ACC112 (cell line): ENCODE data around the gene GPR156.

Experiments used
- H2AFZ ChIP-seq: fragments of 200-600 bp; sonication (generic); one replicate; pipeline ENCODE4 v1.6.0; 2017; ENCODE audit warnings: antibody characterized with exemption, low read length; ENCODE audit not compliant: unreplicated experiment
- H3K27ac ChIP-seq: fragments of 200-600 bp; sonication (generic); 2 replicates; pipeline ENCODE4 v1.5.1; 2014; ENCODE audit warnings: low read depth, mild to moderate bottlenecking, antibody characterized with exemption, low read length, moderate library complexity
- H3K27me3 ChIP-seq: fragments of 200-600 bp; sonication (generic); 2 replicates; pipeline ENCODE4 v1.6.1; 2014; ENCODE audit warnings: mild to moderate bottlenecking, antibody characterized with exemption, low read length, moderate library complexity, mixed read lengths; ENCODE audit not compliant: insufficient read depth
- H3K36me3 ChIP-seq: fragments of 200-600 bp; sonication (generic); 2 replicates; pipeline ENCODE4 v1.6.1; 2016; ENCODE audit warnings: mild to moderate bottlenecking, antibody characterized with exemption, low read length, moderate library complexity, mixed read lengths; ENCODE audit not compliant: insufficient read depth
- H3K4me1 ChIP-seq: fragments of 200-600 bp; sonication (generic); one replicate; pipeline ENCODE4 v1.6.1; 2016; ENCODE audit warnings: low read length, mixed read lengths; ENCODE audit not compliant: insufficient read depth, unreplicated experiment, control insufficient read depth
- H3K4me3 ChIP-seq: fragments of 200-600 bp; sonication (generic); 2 replicates; pipeline ENCODE4 v1.5.1; 2014; ENCODE audit warnings: mild to moderate bottlenecking, low read depth, low read length
- H3K79me2 ChIP-seq: fragments of 200-600 bp; sonication (generic); one replicate; pipeline ENCODE4 v1.6.0; 2016; ENCODE audit warnings: low read length; ENCODE audit not compliant: control insufficient read depth, unreplicated experiment, insufficient read depth

Gene GPR156

GRCh38 chr3:120275618-120276017, 9.4 kb downstream of the GPR156 start:
- H3K4me1 ChIP-seq: no peaks in the 10 kb centered on the region
- H3K27ac ChIP-seq: no peak overlapping the region
- no peaks in the 10 kb centered on the region for H3K27me3 ChIP-seq
- H2AFZ ChIP-seq: no peak overlapping the region
- no peak overlapping the region for H3K4me3 ChIP-seq
- no peaks in the 10 kb centered on the region for H3K36me3 ChIP-seq
- no peaks in the 10 kb centered on the region for H3K79me2 ChIP-seq

GRCh38 chr3:120274739-120275167, 10.3 kb downstream of the GPR156 start:
- no peak overlapping the region for H3K4me3 ChIP-seq
- no peaks in the 10 kb centered on the region for H3K36me3 ChIP-seq
- no peaks in the 10 kb centered on the region for H3K79me2 ChIP-seq

GRCh38 chr3:120272286-120272685, 12.7 kb downstream of the GPR156 start:
- no peaks in the 10 kb centered on the region for H3K27me3 ChIP-seq
- H3K4me1 ChIP-seq: no peaks in the 10 kb centered on the region
- H3K4me3 ChIP-seq: no peak overlapping the region
- H3K36me3 ChIP-seq: no peaks in the 10 kb centered on the region
- H3K79me2 ChIP-seq: no peaks in the 10 kb centered on the region
- no peak overlapping the region for H2AFZ ChIP-seq
- H3K27ac ChIP-seq: no peak overlapping the region

More at GRCh38 chr3:120274739-120275167, 10.3 kb downstream of the GPR156 start:
- H3K27me3 ChIP-seq: no peaks in the 10 kb centered on the region
- H3K27ac ChIP-seq: no peak overlapping the region
- no peaks in the 10 kb centered on the region for H3K4me1 ChIP-seq
- no peak overlapping the region for H2AFZ ChIP-seq

- Histone ChIP-seq H3K4me1 (no peaks in the 10 kb centered on the region), H3K36me3 (no peaks in the 10 kb centered on the region), H3K27ac (no peak overlapping the region), H3K4me3 (no peak overlapping the region), H2AFZ (no peak overlapping the region), H3K79me2 (no peaks in the 10 kb centered on the region), H3K27me3 (no peaks in the 10 kb centered on the region)
Observed at GRCh38 chr3:120265989-120266388, 19.0 kb downstream of the GPR156 start.

- H3K27me3 ChIP-seq: no peaks in the 10 kb centered on the region
- no peak overlapping the region for H2AFZ ChIP-seq
- H3K4me1 ChIP-seq: no peaks in the 10 kb centered on the region
- H3K36me3 ChIP-seq: no peaks in the 10 kb centered on the region
- H3K4me3 ChIP-seq: no peak overlapping the region
- no peaks in the 10 kb centered on the region for H3K79me2 ChIP-seq
- no peak overlapping the region for H3K27ac ChIP-seq
Observed at GRCh38 chr3:120264963-120265362, 20.1 kb downstream of the GPR156 start.

- Histone ChIP-seq H3K27ac (no peak overlapping the region), H3K4me3 (no peak overlapping the region), H3K36me3 (no peaks in the 10 kb centered on the region), H3K4me1 (no peaks in the 10 kb centered on the region), H2AFZ (no peak overlapping the region), H3K79me2 (no peaks in the 10 kb centered on the region), H3K27me3 (no peaks in the 10 kb centered on the region)
Observed at GRCh38 chr3:120263792-120264191, 21.2 kb downstream of the GPR156 start.

GRCh38 chr3:120258009-120258408, 27.0 kb downstream of the GPR156 start:
- Histone ChIP-seq H3K4me1 (no peaks in the 10 kb centered on the region), H3K79me2 (no peaks in the 10 kb centered on the region), H2AFZ (no peak overlapping the region), H3K27me3 (no peaks in the 10 kb centered on the region), H3K36me3 (no peaks in the 10 kb centered on the region), H3K27ac (no peak overlapping the region), H3K4me3 (no peak overlapping the region)

GRCh38 chr3:120245386-120245785, 39.6 kb downstream of the GPR156 start:
- no peak overlapping the region for H3K27ac ChIP-seq
- H3K4me1 ChIP-seq: no peaks in the 10 kb centered on the region

GRCh38 chr3:120244834-120245225, 40.2 kb downstream of the GPR156 start:
- no peak overlapping the region for H3K27ac ChIP-seq
- no peaks in the 10 kb centered on the region for H3K4me1 ChIP-seq
- no peaks in the 10 kb centered on the region for H3K27me3 ChIP-seq
- no peak overlapping the region for H2AFZ ChIP-seq
- no peak overlapping the region for H3K4me3 ChIP-seq
- no peaks in the 10 kb centered on the region for H3K36me3 ChIP-seq
- H3K79me2 ChIP-seq: no peaks in the 10 kb centered on the region

More at GRCh38 chr3:120245386-120245785, 39.6 kb downstream of the GPR156 start:
- H2AFZ ChIP-seq: no peak overlapping the region
- H3K27me3 ChIP-seq: no peaks in the 10 kb centered on the region
- H3K4me3 ChIP-seq: no peak overlapping the region
- no peaks in the 10 kb centered on the region for H3K79me2 ChIP-seq
- H3K36me3 ChIP-seq: no peaks in the 10 kb centered on the region

GRCh38 chr3:120239644-120240043, 45.4 kb downstream of the GPR156 start:
- no peaks in the 10 kb centered on the region for H3K79me2 ChIP-seq
- H3K4me3 ChIP-seq: no peak overlapping the region
- H2AFZ ChIP-seq: no peak overlapping the region
- H3K27me3 ChIP-seq: no peaks in the 10 kb centered on the region
- H3K27ac ChIP-seq: no peak overlapping the region
- H3K36me3 ChIP-seq: no peaks in the 10 kb centered on the region
- H3K4me1 ChIP-seq: no peaks in the 10 kb centered on the region

- H3K79me2 ChIP-seq: no peaks in the 10 kb centered on the region
- H2AFZ ChIP-seq: no peak overlapping the region
- H3K4me1 ChIP-seq: no peaks in the 10 kb centered on the region
- H3K27ac ChIP-seq: no peak overlapping the region
- no peak overlapping the region for H3K4me3 ChIP-seq
- H3K27me3 ChIP-seq: no peaks in the 10 kb centered on the region
- H3K36me3 ChIP-seq: no peaks in the 10 kb centered on the region
Observed at GRCh38 chr3:120227710-120228347, 57.2 kb downstream of the GPR156 start.
